Panc1 (cell line): ENCODE data around the gene MTR. TPM values are rescaled to one million over a fixed set of nuclear protein-coding genes. Genes with fewer than 3 reads are reported as not detected.

Experiments
- ATAC-seq: fragments of 200-7000 bp; cut with Tn5 transposase; 2 replicates; pipeline ENCODE4 v1.9.1; 2020; ENCODE audit warnings: mild to moderate bottlenecking, moderate library complexity
- BruUV-seq: library from RNA; stranded (reverse); fragments of 400-500 nt; replicated peaks from 2 replicates; lab custom pipeline; 2021; lab: Mats Ljungman, UMichigan
- CTCF ChIA-PET: fragments of 300-600 bp; sonication (Branson Sonifier 250); formaldehyde crosslinking; loops from one replicate; lab custom pipeline; 2022; ENCODE audit warnings: antibody characterized with exemption; lab: Charles Lee
- POLR2A ChIA-PET: fragments of 300-600 bp; sonication (Branson Sonifier 250); formaldehyde crosslinking; loops from one replicate; lab custom pipeline; 2022; ENCODE audit warnings: antibody characterized with exemption; lab: Charles Lee
- DNase-seq: peaks from one replicate; pipeline ENCODE4 v3.0.0-alpha.2; 2010; ENCODE audit warnings: low read depth, low spot score
- H3K27ac ChIP-seq: 2 replicates; pipeline ENCODE4 v1.5.1; 2011; ENCODE audit warnings: mild to moderate bottlenecking, low read length, inconsistent platforms
- H3K27me3 ChIP-seq: fragments of 200-500 bp; sonication (Bioruptor generic); 2 replicates; pipeline ENCODE4 v1.6.0; 2014; ENCODE audit warnings: low read length, inconsistent platforms; ENCODE audit not compliant: control insufficient read depth, insufficient read depth
- H3K36me3 ChIP-seq: fragments of 200-500 bp; sonication (Bioruptor generic); 2 replicates; pipeline ENCODE4 v1.5.1; 2014; ENCODE audit warnings: inconsistent platforms, mild to moderate bottlenecking, low read length, moderate library complexity; ENCODE audit not compliant: control insufficient read depth, insufficient read depth
- H3K4me1 ChIP-seq: 2 replicates; pipeline ENCODE4 v1.5.1; 2011; ENCODE audit warnings: inconsistent platforms, mild to moderate bottlenecking, low read length, moderate library complexity; ENCODE audit not compliant: control insufficient read depth, insufficient read depth
- H3K4me3 ChIP-seq, 2 experiments: 2 replicates each; pipeline ENCODE4 v1.5.1; 2011 to 2012; ENCODE audit warnings: low read depth in 2 of 2, low read length in 2 of 2, mild to moderate bottlenecking in 2 of 2, inconsistent platforms in 1 of 2, moderate library complexity in 1 of 2
- H3K9me3 ChIP-seq: fragments of 200-500 bp; sonication (Bioruptor generic); 2 replicates; pipeline ENCODE4 v1.5.1; 2014; ENCODE audit warnings: low read depth, mild to moderate bottlenecking, inconsistent platforms, low read length, moderate library complexity; ENCODE audit not compliant: control insufficient read depth, insufficient read depth
- POLR2AphosphoS5 ChIP-seq: IDR thresholded peaks from 2 replicates; pipeline ENCODE4 v1.6.1; 2012; ENCODE audit warnings: mild to moderate bottlenecking, low read depth, low read length, moderate library complexity
- SIN3A ChIP-seq: IDR thresholded peaks from 2 replicates; pipeline ENCODE4 v1.6.1; 2012; ENCODE audit warnings: low read depth, mild to moderate bottlenecking, low read length, moderate library complexity, borderline replicate concordance; ENCODE audit not compliant: insufficient read depth
- TCF7L2 ChIP-seq: IDR thresholded peaks from 2 replicates; pipeline ENCODE4 v1.6.1; 2011; ENCODE audit warnings: mild to moderate bottlenecking, low read depth, low read length, inconsistent platforms
- in situ Hi-C: cut with HindIII; loops from 2 replicates; pipeline ENCODE4 v1.10.0; 2016; ENCODE audit warnings: low sequenced_read_pairs, low pct_unique_long_range_greater_than_20kb
- intact Hi-C: fragments of 100-400 bp; cut with micrococcal nuclease; formaldehyde crosslinking; loops from one replicate; pipeline ENCODE4 v1.10.0; 2022; ENCODE audit not compliant: unreplicated experiment
- total RNA-seq: library from RNA; stranded (reverse); gene quantifications from one replicate; pipeline ENCODE4 v1.2.1, GENCODE V29; 2021; ENCODE audit not compliant: unreplicated experiment
- TF ChIP-seq, protein P1 (sequence below), 2 experiments: IDR thresholded peaks; 2 replicates each; pipeline ENCODE4 v1.6.1; 2011 to 2012; ENCODE audit warnings: low read depth in 2 of 2, control low read depth in 1 of 2, low read length in 1 of 2, mild to moderate bottlenecking in 1 of 2, moderate library complexity in 1 of 2; ENCODE audit not compliant: insufficient read depth in 1 of 2
- TF ChIP-seq, protein P2 (sequence below): fragments of 450-650 bp; IDR thresholded peaks from 2 replicates; pipeline ENCODE4 v1.5.1; 2017; ENCODE audit warnings: mild to moderate bottlenecking

MTR gene
- total RNA-seq, 1 experiment from 2014 or later = 33.7 TPM

DNA sequence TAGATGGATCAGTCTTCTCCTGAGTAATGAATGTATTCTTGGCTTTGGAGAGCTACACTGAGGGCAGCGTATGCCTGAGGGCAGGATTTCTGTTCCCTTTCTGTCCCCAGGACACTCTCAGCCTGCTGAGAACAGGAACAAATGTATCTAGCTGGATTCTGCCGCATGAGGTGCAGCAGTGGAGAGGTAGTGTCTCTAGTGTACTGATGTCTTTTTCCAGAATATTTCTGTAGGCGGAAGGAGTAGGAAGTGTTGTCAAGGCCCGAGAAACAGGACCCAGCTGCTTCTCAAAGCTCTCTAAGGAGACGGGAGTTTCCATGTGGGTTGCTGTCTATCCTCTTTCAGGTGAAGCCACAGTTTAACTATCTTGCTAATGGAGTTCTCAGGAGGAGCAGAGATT lies 143.7 kb downstream of the MTR start:
- H3K9me3 ChIP-seq = no peaks in the 10 kb centered on the region
- no peak overlapping the region for H3K27ac ChIP-seq
- intact Hi-C loops = no loop called here
- ATAC-seq = peak; percentile 38; the same call in 1 of the 2 replicates
- ChIA-PET POLR2A (no interaction called here), CTCF (no interaction called here)
- no peaks in the 10 kb centered on the region for H3K36me3 ChIP-seq
- BruUV-seq = no TSS peak
- TF ChIP-seq, protein P1, sequence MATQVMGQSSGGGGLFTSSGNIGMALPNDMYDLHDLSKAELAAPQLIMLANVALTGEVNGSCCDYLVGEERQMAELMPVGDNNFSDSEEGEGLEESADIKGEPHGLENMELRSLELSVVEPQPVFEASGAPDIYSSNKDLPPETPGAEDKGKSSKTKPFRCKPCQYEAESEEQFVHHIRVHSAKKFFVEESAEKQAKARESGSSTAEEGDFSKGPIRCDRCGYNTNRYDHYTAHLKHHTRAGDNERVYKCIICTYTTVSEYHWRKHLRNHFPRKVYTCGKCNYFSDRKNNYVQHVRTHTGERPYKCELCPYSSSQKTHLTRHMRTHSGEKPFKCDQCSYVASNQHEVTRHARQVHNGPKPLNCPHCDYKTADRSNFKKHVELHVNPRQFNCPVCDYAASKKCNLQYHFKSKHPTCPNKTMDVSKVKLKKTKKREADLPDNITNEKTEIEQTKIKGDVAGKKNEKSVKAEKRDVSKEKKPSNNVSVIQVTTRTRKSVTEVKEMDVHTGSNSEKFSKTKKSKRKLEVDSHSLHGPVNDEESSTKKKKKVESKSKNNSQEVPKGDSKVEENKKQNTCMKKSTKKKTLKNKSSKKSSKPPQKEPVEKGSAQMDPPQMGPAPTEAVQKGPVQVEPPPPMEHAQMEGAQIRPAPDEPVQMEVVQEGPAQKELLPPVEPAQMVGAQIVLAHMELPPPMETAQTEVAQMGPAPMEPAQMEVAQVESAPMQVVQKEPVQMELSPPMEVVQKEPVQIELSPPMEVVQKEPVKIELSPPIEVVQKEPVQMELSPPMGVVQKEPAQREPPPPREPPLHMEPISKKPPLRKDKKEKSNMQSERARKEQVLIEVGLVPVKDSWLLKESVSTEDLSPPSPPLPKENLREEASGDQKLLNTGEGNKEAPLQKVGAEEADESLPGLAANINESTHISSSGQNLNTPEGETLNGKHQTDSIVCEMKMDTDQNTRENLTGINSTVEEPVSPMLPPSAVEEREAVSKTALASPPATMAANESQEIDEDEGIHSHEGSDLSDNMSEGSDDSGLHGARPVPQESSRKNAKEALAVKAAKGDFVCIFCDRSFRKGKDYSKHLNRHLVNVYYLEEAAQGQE (IDR thresholded peaks at IDR 0.05; ENCODE audit: insufficient read depth in 1 of 2, low read depth in 2 of 2, low read length in 1 of 2) = no peak
- TF ChIP-seq POLR2AphosphoS5 = no peak
- TF ChIP-seq SIN3A = no peak
- no peak for TF ChIP-seq TCF7L2
- TF ChIP-seq, protein P2, sequence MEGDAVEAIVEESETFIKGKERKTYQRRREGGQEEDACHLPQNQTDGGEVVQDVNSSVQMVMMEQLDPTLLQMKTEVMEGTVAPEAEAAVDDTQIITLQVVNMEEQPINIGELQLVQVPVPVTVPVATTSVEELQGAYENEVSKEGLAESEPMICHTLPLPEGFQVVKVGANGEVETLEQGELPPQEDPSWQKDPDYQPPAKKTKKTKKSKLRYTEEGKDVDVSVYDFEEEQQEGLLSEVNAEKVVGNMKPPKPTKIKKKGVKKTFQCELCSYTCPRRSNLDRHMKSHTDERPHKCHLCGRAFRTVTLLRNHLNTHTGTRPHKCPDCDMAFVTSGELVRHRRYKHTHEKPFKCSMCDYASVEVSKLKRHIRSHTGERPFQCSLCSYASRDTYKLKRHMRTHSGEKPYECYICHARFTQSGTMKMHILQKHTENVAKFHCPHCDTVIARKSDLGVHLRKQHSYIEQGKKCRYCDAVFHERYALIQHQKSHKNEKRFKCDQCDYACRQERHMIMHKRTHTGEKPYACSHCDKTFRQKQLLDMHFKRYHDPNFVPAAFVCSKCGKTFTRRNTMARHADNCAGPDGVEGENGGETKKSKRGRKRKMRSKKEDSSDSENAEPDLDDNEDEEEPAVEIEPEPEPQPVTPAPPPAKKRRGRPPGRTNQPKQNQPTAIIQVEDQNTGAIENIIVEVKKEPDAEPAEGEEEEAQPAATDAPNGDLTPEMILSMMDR = no peak
- no peak for DNase-seq
- 0 out of 2 replicates have a peak, but pooled peaks cover 2% of the 10 kb centered on the region for H3K27me3 ChIP-seq
- in situ Hi-C loops = no loop called here
- no peaks in the 10 kb centered on the region for H3K4me1 ChIP-seq
- H3K4me3 ChIP-seq = no peak overlapping the region

DNA sequence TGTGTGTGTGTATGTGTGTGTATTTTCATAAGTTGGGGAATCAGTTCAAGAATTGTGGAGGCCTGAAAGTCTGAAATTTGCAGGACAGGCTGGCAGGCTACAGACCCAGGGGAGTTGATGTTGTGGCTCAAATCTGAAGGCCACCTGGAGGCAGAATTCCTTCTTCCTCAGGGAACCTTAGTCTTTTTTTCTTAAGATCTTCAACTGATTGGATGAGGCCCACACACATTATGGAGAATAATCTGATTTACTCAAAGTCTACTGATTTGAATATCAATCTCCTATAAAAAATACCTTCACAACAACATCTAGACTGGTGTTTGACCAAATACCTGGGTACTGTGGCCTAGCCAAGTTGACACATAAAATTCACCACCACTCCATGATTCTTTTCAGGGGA lies 147.3 kb downstream of the MTR start:
- Histone ChIP-seq H3K9me3 (no peaks in the 10 kb centered on the region), H3K27me3 (0 out of 2 replicates have a peak, but pooled peaks cover 2% of the 10 kb centered on the region), H3K27ac (no peak overlapping the region), H3K4me3 (no peak overlapping the region), H3K4me1 (no peaks in the 10 kb centered on the region), H3K36me3 (no peaks in the 10 kb centered on the region)
- ChIA-PET POLR2A (no interaction called here), CTCF (no interaction called here)
- DNase-seq (no peak), ATAC-seq (no peak)
- TF ChIP-seq SIN3A (no peak), POLR2AphosphoS5 (no peak), TCF7L2 (no peak)
- TF ChIP-seq, protein P1 (IDR thresholded peaks at IDR 0.05; ENCODE audit: insufficient read depth in 1 of 2, low read depth in 2 of 2, low read length in 1 of 2) = no peak
- TF ChIP-seq, protein P2 = no peak
- no TSS peak for BruUV-seq
- in situ Hi-C loops (no loop called here), intact Hi-C loops (no loop called here)
